Fibroblast of villous mesenchyme (primary cell): ENCODE results near the gene SEMA6A. TPM values are rescaled to one million over a fixed set of nuclear protein-coding genes. Genes with fewer than 3 reads are reported as not detected.

Source experiments
- DNase-seq: peaks from one replicate; pipeline ENCODE4 v3.0.0-alpha.2; 2010; ENCODE audit warnings: low read depth
- H3K4me3 ChIP-seq: 2 replicates; pipeline ENCODE4 v1.5.1; 2011; ENCODE audit warnings: low read depth, mild to moderate bottlenecking, low read length
- total RNA-seq: library from RNA; depleted of rRNA; stranded (reverse); fragments of >200 nt; gene quantifications from 2 replicates; pipeline ENCODE4 v1.2.3, GENCODE V29; 2012
- TF ChIP-seq, protein P1 (sequence below): IDR thresholded peaks from 2 replicates; pipeline ENCODE4 v1.5.1; 2012; ENCODE audit warnings: low read depth, mild to moderate bottlenecking, low read length; ENCODE audit not compliant: insufficient read depth

The SEMA6A gene
- total RNA-seq, 1 donor: 2.2 TPM

DNA sequence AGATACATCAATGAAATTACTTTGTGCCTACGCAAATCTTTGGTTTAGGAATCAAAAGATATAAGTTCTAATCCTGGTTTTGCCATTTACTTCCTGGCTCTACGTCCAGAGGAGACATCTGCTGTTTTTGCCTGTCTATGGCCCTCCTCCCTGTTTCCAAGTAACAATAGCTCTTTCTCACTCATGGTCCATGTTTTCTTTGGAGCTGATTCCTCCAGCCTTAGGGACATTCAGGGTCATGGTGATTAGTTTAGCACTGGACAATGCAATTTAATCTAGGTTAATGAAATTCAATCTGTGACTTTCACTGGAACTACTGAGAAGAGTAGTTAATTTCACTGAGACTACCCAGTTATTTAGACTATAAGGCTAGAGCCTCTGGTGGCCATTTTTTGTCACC lies 170.6 kb downstream of the SEMA6A start:
- no peak for DNase-seq
- H3K4me3 ChIP-seq: no peak overlapping the region
- TF ChIP-seq, protein P1, sequence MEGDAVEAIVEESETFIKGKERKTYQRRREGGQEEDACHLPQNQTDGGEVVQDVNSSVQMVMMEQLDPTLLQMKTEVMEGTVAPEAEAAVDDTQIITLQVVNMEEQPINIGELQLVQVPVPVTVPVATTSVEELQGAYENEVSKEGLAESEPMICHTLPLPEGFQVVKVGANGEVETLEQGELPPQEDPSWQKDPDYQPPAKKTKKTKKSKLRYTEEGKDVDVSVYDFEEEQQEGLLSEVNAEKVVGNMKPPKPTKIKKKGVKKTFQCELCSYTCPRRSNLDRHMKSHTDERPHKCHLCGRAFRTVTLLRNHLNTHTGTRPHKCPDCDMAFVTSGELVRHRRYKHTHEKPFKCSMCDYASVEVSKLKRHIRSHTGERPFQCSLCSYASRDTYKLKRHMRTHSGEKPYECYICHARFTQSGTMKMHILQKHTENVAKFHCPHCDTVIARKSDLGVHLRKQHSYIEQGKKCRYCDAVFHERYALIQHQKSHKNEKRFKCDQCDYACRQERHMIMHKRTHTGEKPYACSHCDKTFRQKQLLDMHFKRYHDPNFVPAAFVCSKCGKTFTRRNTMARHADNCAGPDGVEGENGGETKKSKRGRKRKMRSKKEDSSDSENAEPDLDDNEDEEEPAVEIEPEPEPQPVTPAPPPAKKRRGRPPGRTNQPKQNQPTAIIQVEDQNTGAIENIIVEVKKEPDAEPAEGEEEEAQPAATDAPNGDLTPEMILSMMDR: no peak

DNA sequence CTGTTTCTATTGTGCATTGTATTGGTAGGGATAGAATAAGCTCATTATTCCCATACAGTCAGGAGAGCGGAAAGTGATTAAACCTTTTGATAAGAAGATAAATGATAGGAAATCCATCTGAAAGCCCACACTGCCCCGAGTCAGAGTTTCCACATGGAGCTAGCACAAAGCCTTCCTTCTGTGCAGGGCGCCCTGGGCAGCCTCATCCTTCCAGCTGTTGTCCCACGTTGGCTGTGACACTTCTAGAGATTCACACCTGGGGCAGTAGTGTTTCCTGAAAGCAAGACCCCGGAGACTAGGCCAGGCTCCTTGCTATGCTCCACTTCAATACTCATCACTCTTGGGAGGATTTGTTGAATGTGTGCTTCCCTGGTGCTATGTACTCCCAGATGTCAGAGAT lies 172.4 kb downstream of the SEMA6A start:
- H3K4me3 ChIP-seq: no peak overlapping the region
- TF ChIP-seq, protein P1: no peak
- no peak for DNase-seq

DNA sequence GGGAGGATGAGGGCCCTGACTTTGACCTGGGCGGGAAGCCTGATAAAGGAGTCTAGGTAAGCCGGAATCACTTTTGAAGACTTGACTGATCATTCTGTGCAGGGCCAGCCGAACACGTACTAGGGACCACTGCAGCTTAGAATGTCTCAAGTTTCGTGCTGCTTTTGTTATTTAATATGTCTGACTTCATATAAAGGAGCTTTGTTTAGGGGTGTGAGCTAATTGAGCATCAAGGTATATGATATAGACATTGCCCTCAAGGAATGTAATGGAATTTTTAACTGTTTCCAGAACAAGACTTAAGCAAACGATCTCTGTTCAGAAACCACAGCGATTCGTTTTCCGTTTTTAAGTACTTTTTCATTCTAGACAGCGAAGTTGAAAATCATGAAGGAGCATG lies 173.0 kb downstream of the SEMA6A start:
- no peak overlapping the region for H3K4me3 ChIP-seq
- TF ChIP-seq, protein P1: no peak
- DNase-seq: no peak

GRCh38 chr5:116396476-116397099 lies 178.0 kb downstream of the SEMA6A start:
- TF ChIP-seq, protein P1: no peak
- DNase-seq: no peak
- H3K4me3 ChIP-seq: no peak overlapping the region

- TF ChIP-seq, protein P1: no peak
- no peak for DNase-seq
- H3K4me3 ChIP-seq: no peak overlapping the region
These were observed 178.9 kb downstream of the SEMA6A start for GRCh38 chr5:116395631-116396203.

DNA sequence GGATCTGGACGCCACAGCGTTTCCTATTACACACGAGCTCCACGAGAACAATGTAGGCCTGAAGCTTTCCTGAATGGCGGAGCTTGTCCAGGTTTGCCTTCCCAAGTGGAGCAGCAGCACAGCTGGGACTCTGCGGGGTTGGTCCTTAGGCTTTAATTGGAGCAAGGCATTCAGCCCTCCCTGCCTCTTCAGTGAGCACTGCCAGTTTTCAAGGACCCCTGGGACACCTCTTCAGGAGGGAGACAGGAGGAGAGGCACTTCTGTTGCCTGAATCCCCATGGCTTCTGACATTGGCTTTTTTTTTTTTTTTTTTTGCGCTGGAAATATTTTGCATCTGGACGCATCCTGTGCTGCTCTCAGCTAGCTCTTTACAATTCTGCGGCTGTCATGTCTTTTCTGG lies 179.4 kb downstream of the SEMA6A start:
- no peak for DNase-seq
- TF ChIP-seq, protein P1: no peak
- no peak overlapping the region for H3K4me3 ChIP-seq
